ENCODE measurements around the gene FECH.

DNA sequence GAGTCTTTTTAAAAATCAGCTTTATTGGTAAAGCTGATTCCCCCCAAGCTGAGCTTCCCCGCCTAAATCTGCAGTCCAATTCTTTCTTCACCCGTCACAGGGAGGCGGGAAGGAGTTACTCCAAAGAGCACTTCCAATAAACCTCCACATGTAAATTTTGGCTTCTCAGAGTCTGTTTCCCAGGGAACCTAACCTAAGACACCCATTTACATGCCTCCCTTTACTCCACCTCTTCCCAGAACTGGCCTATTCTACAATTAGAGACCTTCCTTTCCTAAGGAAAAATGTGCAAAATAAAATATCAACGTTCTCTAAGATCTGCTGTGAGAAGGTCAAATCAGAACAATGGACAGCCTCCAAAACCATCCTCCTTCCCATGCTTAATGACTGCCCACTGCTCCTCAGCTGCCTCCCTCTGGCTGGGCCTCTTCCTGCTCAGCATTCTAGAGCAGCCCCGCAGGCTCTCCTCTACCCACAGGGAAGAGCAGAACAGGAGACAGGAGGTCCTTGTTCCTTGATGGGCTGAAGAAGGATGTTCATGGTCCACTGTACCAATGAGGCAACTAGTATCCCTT is 87.7 kb downstream of the FECH start:
- TF ChIP-seq POLR2A (IDR thresholded peaks at IDR 0.05) (no peak), POLR2AphosphoS5 (IDR thresholded peaks at IDR 0.05) (no peak), EP300 (IDR thresholded peaks at IDR 0.05) (no peak)
- TF ChIP-seq, protein P1, sequence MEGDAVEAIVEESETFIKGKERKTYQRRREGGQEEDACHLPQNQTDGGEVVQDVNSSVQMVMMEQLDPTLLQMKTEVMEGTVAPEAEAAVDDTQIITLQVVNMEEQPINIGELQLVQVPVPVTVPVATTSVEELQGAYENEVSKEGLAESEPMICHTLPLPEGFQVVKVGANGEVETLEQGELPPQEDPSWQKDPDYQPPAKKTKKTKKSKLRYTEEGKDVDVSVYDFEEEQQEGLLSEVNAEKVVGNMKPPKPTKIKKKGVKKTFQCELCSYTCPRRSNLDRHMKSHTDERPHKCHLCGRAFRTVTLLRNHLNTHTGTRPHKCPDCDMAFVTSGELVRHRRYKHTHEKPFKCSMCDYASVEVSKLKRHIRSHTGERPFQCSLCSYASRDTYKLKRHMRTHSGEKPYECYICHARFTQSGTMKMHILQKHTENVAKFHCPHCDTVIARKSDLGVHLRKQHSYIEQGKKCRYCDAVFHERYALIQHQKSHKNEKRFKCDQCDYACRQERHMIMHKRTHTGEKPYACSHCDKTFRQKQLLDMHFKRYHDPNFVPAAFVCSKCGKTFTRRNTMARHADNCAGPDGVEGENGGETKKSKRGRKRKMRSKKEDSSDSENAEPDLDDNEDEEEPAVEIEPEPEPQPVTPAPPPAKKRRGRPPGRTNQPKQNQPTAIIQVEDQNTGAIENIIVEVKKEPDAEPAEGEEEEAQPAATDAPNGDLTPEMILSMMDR (IDR thresholded peaks at IDR 0.05) = no peak

Measured in stomach (tissue), 4 donors.